Nephron (organoid): ENCODE measurements around the gene BDKRB1.

Experiments used
- H3K27ac Mint-ChIP-seq, 3 experiments: 2 replicates each; pipeline ENCODE4 v1.8.0; 2020; ENCODE audit warnings: mixed read lengths in 3 of 3, mild to moderate bottlenecking in 2 of 3, moderate library complexity in 1 of 3
- H3K27me3 Mint-ChIP-seq: 2 replicates; pipeline ENCODE4 v1.8.0; 2021; ENCODE audit warnings: low read depth, mild to moderate bottlenecking, moderate library complexity, mixed read lengths
- H3K36me3 Mint-ChIP-seq: 2 replicates; pipeline ENCODE4 v1.8.0; 2020; ENCODE audit warnings: low read depth, mixed read lengths
- H3K4me1 Mint-ChIP-seq: 2 replicates; pipeline ENCODE4 v1.8.0; 2020; ENCODE audit warnings: mixed read lengths
- H3K4me3 Mint-ChIP-seq, 3 experiments: 2 replicates each; pipeline ENCODE4 v1.8.0; 2020; ENCODE audit warnings: mild to moderate bottlenecking in 3 of 3, mixed read lengths in 3 of 3, moderate library complexity in 2 of 3
- H3K9me3 Mint-ChIP-seq: 2 replicates; pipeline ENCODE4 v1.8.0; 2020; ENCODE audit warnings: mixed read lengths
- TF ChIP-seq, protein P1 (sequence below), 3 experiments: fragments of 200-600 bp; sonication (generic); IDR thresholded peaks; one replicate each; pipeline ENCODE4 v1.5.0; 2021; ENCODE audit warnings: antibody characterized with exemption in 3 of 3; ENCODE audit not compliant: unreplicated experiment in 3 of 3

The BDKRB1 gene

DNA sequence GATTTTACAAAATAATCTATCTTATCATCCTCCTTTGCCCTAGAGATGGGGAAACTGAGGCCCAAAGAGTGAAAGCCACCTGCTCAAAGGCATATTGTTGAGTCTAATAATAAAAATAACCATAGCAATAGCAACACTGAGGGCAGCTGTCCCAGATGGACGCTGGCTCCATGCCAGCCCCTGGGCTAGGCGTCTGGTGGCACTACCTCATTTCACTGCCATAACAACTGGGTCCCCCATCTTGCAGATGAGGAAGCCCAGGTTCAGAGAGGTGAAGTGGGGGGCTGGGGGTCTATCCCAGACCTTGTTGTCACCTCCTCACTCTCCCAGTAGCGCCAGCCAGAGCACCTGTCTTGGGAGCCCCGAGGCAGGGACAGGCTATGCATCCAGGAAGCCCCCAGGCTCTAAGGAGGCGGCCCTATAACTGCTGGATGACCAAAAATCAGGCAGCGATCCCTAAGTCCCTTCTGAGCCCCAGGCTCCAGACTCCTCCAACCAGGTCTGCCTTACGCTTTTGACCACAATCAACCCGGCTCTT lies 38.6 kb upstream of the BDKRB1 start:
- Mint-ChIP-seq H3K4me3 (no peak overlapping the region), H3K36me3 (peaks cover 5% of the 10 kb centered on the region), H3K9me3 (peaks cover 9% of the 10 kb centered on the region), H3K27ac (no peak overlapping the region), H3K27me3 (peaks cover 17% of the 10 kb centered on the region), H3K4me1 (peaks cover 25% of the 10 kb centered on the region)
- TF ChIP-seq, protein P1, sequence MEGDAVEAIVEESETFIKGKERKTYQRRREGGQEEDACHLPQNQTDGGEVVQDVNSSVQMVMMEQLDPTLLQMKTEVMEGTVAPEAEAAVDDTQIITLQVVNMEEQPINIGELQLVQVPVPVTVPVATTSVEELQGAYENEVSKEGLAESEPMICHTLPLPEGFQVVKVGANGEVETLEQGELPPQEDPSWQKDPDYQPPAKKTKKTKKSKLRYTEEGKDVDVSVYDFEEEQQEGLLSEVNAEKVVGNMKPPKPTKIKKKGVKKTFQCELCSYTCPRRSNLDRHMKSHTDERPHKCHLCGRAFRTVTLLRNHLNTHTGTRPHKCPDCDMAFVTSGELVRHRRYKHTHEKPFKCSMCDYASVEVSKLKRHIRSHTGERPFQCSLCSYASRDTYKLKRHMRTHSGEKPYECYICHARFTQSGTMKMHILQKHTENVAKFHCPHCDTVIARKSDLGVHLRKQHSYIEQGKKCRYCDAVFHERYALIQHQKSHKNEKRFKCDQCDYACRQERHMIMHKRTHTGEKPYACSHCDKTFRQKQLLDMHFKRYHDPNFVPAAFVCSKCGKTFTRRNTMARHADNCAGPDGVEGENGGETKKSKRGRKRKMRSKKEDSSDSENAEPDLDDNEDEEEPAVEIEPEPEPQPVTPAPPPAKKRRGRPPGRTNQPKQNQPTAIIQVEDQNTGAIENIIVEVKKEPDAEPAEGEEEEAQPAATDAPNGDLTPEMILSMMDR (IDR thresholded peaks at IDR 0.05; ENCODE audit: unreplicated experiment in 3 of 3), result no peak

DNA sequence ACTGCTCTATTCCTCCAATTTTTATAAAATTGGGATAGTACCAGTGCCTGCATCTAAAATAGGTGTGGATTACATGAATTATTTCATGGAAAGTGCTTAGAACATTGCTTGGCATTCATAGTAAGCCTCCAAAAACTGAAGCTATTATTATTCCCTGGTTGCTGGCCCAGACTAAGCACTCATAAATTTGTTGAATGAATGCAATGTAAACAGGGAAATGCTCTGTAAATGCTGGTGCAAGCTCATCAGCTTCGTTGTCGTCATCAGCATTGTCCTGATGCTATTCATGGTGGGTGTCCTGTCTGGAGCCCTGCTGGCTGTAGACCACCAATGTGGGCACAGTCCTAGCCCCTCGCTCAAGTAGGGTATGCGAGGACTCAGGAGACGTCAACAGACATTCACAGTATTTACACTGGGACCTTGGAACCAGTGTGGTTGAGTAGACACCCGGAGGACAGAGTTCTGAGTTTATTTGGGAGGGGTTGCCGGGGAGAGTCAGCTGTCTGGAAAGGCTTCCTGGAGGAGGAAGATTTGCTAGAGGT lies 34.8 kb upstream of the BDKRB1 start:
- TF ChIP-seq, protein P1 (IDR thresholded peaks at IDR 0.05; ENCODE audit: unreplicated experiment in 3 of 3), result no peak
- Mint-ChIP-seq H3K4me3 (no peak overlapping the region), H3K4me1 (peaks cover 23% of the 10 kb centered on the region), H3K36me3 (no peaks in the 10 kb centered on the region), H3K9me3 (no peaks in the 10 kb centered on the region), H3K27me3 (peaks cover 13% of the 10 kb centered on the region), H3K27ac (no peak overlapping the region)

- Mint-ChIP-seq H3K27me3 (peaks cover 13% of the 10 kb centered on the region), H3K9me3 (no peaks in the 10 kb centered on the region), H3K4me3 (no peak overlapping the region), H3K27ac (no peak overlapping the region), H3K4me1 (peaks cover 23% of the 10 kb centered on the region), H3K36me3 (no peaks in the 10 kb centered on the region)
- TF ChIP-seq, protein P1 (IDR thresholded peaks at IDR 0.05; ENCODE audit: unreplicated experiment in 3 of 3), result no peak
Measured at GRCh38 chr14:96221841-96222240, 34.2 kb upstream of the BDKRB1 start.

- Mint-ChIP-seq H3K27ac (no peak overlapping the region), H3K27me3 (peaks cover 16% of the 10 kb centered on the region), H3K4me1 (peaks cover 17% of the 10 kb centered on the region), H3K4me3 (no peak overlapping the region), H3K36me3 (no peaks in the 10 kb centered on the region), H3K9me3 (peaks cover 6% of the 10 kb centered on the region)
- TF ChIP-seq, protein P1 (IDR thresholded peaks at IDR 0.05; ENCODE audit: unreplicated experiment in 3 of 3), result no peak
Measured at GRCh38 chr14:96224480-96225096, 31.4 kb upstream of the BDKRB1 start.

DNA sequence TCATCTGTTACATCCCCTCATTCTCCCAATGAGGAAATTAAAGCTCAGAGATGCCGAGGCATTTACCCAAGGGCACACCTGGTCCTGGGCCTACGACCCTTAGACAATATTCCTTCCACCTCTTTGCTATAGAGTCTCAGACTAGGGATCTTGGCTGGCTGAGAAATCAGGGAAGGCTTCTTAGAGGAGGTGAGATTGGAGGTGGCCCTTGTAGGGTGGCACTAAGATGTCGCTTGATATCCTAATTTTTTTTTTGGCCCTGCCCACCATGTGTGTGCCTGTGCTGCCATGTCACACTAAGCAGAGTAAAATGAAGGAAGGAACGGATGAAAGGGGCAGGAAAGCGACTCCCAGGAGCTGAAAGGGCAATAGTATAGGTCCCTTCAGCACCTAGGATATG lies 30.8 kb upstream of the BDKRB1 start:
- TF ChIP-seq, protein P1 (IDR thresholded peaks at IDR 0.05; ENCODE audit: unreplicated experiment in 3 of 3), result no peak
- Mint-ChIP-seq H3K4me3 (no peak overlapping the region), H3K9me3 (peaks cover 6% of the 10 kb centered on the region), H3K36me3 (no peaks in the 10 kb centered on the region), H3K27ac (no peak overlapping the region), H3K27me3 (peaks cover 16% of the 10 kb centered on the region), H3K4me1 (peaks cover 14% of the 10 kb centered on the region)

GRCh38 chr14:96225745-96226151 lies 30.3 kb upstream of the BDKRB1 start:
- Mint-ChIP-seq H3K36me3 (no peaks in the 10 kb centered on the region), H3K9me3 (peaks cover 6% of the 10 kb centered on the region), H3K27me3 (peaks cover 13% of the 10 kb centered on the region), H3K4me3 (no peak overlapping the region), H3K4me1 (peaks cover 14% of the 10 kb centered on the region), H3K27ac (no peak overlapping the region)
- TF ChIP-seq, protein P1 (IDR thresholded peaks at IDR 0.05; ENCODE audit: unreplicated experiment in 3 of 3), result no peak
